HFF-Myc (cell line): Measurements from ENCODE around the gene ABHD11.
"Not testable (repeated sequence)": the region's sequence is repeated elsewhere in the genome, so short reads cannot be mapped to it uniquely, and the experiment has no call there.

Experiments
- DNase-seq: peaks from one replicate; pipeline ENCODE4 v3.0.0-alpha.2; 2011; ENCODE audit warnings: low read depth; ENCODE audit errors: extremely low read depth
- H3K4me3 ChIP-seq: replicated peaks from 2 replicates; pipeline ENCODE4 v1.5.1; 2011; ENCODE audit warnings: low read depth, mild to moderate bottlenecking, control low read depth, low read length
- TF ChIP-seq, protein P1 (sequence below): IDR thresholded peaks from 2 replicates; pipeline ENCODE4 v1.5.1; 2012; ENCODE audit warnings: mild to moderate bottlenecking, low read depth, low read length, control low read depth; ENCODE audit errors: missing control alignments

ABHD11 gene

DNA sequence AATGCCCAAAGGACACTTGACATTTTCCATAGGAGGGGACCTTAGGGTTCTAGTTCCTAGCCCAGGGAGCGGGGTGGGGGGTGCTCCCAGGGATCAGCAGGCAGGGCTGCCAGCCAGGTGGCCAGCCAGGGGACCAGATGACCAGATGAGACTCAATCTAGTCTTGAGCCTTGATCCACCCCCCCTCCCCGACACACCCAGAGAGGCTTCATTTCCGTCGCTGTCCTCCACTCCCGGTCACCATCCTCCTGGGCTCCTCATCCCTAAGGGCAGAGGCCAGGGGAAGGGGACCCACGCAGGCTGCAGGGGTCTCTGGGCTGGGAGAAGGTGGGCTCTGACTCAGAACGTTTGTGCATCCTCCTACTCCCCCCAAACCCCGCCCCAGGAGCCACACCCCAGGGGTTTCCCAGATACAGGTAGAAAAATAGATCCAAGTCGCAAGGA, 20.1 kb downstream of the ABHD11 start:
- DNase-seq: no peak
- H3K4me3 ChIP-seq: peak overlapping the region; percentile 61
- TF ChIP-seq, protein P1, sequence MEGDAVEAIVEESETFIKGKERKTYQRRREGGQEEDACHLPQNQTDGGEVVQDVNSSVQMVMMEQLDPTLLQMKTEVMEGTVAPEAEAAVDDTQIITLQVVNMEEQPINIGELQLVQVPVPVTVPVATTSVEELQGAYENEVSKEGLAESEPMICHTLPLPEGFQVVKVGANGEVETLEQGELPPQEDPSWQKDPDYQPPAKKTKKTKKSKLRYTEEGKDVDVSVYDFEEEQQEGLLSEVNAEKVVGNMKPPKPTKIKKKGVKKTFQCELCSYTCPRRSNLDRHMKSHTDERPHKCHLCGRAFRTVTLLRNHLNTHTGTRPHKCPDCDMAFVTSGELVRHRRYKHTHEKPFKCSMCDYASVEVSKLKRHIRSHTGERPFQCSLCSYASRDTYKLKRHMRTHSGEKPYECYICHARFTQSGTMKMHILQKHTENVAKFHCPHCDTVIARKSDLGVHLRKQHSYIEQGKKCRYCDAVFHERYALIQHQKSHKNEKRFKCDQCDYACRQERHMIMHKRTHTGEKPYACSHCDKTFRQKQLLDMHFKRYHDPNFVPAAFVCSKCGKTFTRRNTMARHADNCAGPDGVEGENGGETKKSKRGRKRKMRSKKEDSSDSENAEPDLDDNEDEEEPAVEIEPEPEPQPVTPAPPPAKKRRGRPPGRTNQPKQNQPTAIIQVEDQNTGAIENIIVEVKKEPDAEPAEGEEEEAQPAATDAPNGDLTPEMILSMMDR: no peak

DNA sequence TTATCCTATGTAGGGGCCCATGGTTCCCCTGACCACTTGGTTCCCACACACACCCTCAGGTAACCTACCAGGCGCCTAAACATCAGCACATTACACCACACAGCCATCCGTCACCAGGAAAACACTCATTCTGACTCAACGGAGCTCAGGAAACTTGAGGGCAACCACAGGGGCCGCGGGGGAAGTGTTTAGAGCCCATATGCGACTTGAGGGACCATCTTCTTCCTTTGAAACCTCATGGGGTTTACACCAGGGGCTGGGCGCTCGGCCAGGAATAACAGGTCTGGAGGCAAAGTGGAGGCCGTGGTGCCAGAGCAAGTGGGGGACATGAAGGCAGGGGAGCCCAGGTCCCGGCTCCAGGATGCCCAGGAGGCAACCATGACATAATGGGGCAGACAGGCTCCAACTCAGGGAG, 20.6 kb downstream of the ABHD11 start:
- TF ChIP-seq, protein P1: no peak
- peak overlapping the region; percentile 61 for H3K4me3 ChIP-seq
- DNase-seq: peak; percentile 53

DNA sequence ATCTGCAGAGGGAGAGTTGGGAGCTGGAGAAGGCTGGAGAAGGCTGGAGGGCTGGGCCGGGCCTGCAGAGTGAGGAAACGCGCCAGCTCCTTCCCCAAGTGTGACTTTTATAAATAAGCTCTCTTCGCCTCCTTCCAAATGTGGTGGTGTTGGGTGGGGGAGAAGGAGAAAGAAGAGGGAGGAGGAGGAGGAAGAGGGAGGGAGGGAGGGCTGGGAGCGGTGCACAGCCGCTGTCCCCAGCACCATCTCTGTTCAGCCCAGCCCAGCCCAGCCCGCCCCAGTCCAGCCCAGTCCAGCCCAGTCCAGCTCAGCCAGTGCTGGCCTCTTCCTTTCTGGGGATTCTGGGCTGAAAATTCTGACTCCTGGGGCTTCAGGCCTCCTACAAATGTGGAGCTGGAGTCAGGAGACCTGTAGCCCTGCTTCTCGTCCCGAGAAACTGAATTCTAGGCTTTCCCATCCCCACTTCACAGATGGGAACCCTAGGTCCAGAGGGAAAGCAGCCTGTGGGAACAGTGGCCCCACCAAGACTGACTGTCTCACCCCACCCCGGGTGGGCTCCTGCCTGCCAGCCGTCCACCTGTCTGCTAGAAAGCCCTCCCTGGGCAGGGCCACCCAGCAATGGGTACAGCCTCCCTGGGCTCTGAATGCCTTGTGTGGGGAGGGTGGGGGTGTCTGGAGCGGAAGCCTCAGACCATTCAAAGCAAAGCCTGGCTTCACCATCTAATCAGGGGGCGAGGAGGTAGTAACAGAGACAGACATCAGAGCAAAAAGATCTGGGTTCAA, 21.4 kb downstream of the ABHD11 start:
- no peak for DNase-seq
- H3K4me3 ChIP-seq: peak overlapping the region; percentile 61
- TF ChIP-seq, protein P1: no peak

DNA sequence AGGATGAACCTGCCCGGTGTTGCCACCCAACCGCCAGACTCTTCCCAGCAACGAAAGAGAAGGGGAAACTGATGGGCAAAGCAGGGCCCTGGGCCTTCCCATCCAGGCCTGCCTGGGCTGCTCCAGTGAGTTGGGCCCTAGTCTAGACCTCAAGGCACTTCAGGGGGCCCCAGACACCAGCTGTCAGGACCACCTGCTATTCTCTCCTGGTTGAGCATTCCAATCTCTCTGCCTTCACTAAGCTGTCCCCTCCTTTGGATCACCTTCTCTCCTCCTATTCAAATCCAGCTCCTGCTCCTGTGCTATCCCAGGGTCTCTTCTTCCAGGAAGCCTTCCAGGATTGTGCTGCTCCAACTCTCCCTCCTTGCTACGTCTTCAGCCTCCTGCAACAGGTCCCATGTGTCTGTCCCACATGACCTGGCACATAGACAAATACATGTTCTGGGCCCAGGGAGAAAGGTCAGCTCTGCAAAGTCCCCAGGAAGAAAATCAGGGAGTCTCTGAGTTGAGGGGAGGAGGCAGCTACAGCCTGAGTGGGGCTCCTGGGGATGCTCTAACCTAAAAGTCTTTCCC, 22.2 kb downstream of the ABHD11 start:
- no peak overlapping the region for H3K4me3 ChIP-seq
- TF ChIP-seq, protein P1: no peak
- DNase-seq: no peak

DNA sequence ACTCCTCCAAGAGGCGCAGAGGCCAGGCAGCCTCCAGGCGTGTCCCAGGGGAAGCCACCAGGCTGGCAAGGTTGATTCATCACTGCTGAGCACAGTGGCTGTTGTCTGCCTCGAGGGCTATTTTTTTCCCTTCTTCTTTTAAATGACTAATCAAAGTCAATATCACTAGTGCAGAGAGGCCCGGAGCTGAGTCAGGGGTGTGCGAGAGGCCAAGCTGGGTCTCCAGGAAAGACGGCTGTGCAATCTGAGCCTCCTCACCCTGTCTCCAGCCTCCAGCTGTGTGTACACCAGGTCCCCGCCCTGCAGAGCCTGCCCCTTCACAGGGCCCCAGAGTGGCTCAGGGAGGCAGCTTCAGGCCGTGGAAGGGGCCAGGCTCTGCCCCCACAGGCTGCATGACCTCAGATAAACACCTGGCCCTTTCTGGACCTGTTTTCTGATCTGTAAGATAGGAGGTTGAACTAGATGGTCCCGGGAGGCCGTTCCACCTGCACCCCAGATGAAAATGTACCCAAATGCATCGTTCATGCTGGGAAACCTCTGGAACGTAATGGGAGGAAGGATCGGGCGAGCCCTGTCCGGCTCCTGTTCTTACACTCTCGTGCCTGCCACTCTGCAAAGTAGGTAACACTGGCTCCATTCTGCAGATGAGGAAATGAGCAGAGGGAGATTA, 22.8 kb downstream of the ABHD11 start:
- DNase-seq: peak; percentile 74
- TF ChIP-seq, protein P1: no peak
- H3K4me3 ChIP-seq: no peak overlapping the region

DNA sequence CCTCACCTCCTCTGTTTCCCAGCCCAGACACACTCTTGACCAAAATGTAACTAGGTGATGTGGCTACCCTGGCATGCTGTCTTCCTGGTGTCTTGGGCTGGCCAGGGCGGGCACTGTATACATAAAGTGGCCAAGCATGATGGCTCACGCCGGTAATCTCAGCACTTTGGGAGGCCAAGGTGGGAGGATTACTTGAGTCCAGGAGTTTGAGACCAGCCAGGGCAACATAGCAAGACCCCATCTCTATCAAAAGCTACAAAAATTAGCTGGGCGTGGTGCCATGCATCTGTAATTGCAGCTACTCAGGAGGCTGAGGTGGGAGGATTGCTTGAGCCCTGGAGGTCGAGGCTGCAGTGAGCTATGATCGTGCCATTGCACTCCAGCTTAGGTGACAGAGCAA, 25.3 kb downstream of the ABHD11 start:
- not testable (repeated sequence) for DNase-seq, H3K4me3 ChIP-seq

DNA sequence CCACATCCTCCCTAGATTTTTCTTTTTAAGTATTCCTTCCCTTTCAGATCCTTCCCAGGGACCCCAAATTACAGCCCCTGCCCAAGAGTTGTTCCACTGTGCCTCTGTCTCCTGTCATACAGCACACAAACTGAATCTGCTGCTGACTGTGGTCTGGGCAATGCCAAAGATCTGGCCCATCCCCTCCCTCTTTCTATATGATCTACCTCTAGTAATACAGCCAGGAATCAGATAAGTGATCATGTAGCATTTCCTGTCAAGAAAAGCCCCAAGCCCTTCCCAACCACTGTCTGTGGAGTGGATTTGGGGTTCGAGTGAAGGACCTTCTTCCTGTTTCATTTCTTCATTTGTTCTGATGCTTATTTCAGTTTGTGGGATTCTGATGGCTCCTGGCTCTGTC, 25.8 kb downstream of the ABHD11 start:
- no peak for DNase-seq
- TF ChIP-seq, protein P1: no peak
- H3K4me3 ChIP-seq: no peak overlapping the region
